M059J (cell line): ENCODE results near the gene BANF1. TPM values are rescaled to one million over a fixed set of nuclear protein-coding genes. Genes with fewer than 3 reads are reported as not detected.

Source experiments
- DNase-seq: peaks from one replicate; pipeline ENCODE4 v3.0.0-alpha.2; 2012; ENCODE audit warnings: low read depth
- total RNA-seq: library from RNA; depleted of rRNA; stranded (reverse); fragments of >200 nt; shearing (Covaris generic); gene quantifications from 2 replicates; pipeline ENCODE4 v1.2.3, GENCODE V29; 2014; rRNA removed

The BANF1 gene, protein sequence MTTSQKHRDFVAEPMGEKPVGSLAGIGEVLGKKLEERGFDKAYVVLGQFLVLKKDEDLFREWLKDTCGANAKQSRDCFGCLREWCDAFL
- 97.1 and 106 TPM in 2 replicates for total RNA-seq

DNA sequence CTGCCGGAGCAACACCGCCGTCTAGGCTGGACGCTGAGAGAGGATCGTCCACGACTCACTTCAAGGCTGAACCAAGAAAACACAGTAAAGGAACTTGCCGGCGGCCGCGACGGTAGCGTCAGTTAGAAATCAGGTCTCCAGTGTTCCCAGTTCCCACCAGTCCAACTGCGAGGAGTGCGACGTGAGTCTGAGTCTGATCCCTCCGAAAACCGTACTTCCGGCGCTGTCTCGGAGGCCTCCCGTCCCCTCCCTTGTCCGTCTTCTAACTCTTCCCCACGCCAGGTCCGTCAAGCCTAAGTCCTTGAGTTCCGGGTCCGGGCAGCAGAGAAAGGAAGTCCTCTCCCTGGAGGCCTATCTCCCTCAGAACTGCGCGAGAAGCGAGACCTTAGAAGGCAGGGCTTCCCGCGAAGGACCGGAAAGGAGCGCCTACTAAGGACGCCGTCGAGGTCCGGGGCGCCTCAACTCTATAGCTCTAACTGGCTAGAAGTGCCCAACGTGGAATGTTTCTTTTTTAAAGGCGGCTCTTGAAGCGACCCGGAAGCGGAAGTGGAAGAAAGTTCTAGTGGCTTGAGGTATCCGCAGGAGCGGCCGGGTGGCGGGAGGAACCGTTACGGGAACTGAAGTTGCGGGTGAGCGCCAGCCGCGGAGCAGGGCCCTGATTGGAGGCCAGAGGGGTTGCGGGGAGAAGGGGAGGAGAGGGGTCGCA is at the start of gene BANF1, which contains the start of gene EIF1AD:
Gene BANF1, plus strand, starts transcription at position 562 of the 706 bp plus-strand sequence. CDS start 748 bp downstream, outside the sequence.
Gene EIF1AD, minus strand, starts transcription at position 216 of the 706 bp plus-strand sequence. CDS start 1,768 bp downstream, outside the sequence.
- DNase-seq = peak; percentile 98

DNA sequence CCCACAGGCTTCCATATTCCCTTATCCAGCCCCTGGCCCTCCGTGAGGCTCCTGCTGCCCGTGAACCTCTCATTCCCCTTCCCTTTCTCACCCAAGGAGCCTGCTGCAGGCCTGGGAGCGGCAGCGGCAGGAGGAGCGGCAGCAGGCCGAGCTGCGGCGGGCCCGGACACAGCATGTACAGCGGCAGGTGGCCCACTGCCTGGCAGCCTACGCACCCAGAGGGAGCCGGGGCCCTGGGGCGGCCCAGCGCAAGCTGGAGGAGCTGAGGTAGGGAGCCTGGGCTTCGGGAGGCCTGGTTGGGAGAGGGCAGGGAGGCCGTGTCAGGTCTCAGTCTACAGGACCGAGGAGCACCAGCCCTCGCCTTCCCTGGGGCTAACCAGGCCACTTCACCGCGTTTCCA is 48.8 kb upstream of the BANF1 start:
- no peak for DNase-seq

DNA sequence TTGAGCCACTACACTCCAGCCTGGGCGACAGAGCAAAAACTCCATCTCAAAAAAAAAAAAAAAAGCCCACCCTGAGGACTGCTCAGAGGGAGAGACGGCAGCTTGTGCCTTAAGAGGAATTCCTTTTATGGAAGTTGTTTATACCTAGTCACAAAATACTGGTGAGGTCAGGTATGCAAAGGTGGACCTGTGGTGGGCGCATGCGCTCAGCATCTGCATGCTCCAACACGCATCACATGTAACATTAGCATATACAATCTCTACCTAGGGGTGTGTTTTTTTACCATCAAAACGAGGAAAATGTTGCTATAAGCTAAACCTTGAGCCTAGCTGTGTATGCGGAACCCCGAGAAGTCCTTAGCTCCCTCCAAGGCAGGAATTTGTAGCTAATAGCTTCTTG is 47.5 kb upstream of the BANF1 start:
- DNase-seq = no peak

DNA sequence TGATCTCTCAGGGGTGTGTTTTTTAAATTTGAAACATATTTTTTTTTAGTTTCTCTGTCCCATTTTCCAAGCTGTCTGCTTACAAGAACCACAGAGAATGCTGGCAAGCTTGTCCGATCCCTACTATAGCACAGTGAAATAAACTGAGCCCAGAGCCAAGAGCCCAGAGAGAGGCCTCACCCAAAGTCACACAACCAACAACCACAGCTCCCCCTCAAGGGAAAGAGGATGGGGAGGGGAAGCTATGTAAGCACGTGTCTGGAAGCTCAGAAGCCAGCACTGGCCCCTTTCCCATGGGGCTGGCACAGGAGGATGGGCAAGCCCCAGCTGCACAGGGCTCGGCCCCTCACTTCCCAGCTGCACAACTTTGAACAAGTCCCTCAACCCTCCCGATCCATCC is 44.0 kb upstream of the BANF1 start:
- DNase-seq = no peak

DNA sequence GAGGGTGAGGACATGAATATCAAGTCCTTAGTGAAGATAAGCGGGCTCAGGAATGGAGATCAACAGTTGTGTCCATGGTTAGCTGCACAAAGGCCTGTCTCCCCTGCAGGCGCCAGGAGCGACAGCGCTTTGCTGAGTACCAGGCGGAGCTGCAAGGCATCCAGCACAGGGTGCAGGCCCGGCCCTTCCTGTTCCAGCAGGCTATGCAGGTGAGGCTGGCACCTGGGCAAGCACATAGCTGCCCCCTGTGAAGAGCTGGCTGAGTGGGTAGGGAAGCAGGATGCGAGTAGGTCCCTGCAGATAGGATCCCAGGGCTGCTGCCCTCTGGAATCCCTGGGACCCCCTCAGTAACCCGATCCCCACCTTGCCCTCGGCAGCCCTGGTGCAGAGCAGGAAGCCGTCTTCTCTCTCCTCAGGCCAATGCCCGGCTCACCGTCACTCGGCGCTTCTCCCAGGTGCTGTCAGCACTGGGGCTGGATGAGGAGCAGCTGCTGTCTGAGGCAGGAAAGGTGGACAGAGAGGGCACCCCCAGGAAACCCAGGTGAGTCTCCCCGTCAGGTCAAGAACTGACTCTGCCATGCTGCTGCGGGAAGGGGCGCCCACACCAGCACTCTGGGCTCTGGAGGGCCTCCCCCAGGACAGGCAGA is 43.4 kb upstream of the BANF1 start:
- DNase-seq = no peak

DNA sequence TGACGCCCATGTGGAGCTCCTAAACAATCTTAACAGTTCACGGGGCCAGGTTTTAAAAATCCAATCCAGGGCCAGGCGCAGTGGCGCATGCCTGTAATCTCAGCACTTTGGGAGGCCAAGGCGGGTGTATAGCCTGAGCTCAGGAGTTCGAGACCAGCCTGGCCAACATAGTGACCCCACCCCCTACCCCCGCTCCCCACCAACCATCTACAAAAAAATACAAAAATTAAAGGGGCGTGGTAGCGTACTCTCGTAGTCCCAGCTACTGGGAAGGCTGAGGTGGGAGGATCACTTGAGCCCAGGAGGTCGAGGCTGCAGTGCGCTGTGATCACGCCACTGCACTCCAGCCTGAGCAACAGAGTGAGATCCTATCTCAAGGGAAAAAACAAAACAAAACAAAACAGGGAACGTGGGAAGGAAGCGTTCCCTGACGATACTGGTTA is 41.5 kb upstream of the BANF1 start:
- DNase-seq = no peak

DNA sequence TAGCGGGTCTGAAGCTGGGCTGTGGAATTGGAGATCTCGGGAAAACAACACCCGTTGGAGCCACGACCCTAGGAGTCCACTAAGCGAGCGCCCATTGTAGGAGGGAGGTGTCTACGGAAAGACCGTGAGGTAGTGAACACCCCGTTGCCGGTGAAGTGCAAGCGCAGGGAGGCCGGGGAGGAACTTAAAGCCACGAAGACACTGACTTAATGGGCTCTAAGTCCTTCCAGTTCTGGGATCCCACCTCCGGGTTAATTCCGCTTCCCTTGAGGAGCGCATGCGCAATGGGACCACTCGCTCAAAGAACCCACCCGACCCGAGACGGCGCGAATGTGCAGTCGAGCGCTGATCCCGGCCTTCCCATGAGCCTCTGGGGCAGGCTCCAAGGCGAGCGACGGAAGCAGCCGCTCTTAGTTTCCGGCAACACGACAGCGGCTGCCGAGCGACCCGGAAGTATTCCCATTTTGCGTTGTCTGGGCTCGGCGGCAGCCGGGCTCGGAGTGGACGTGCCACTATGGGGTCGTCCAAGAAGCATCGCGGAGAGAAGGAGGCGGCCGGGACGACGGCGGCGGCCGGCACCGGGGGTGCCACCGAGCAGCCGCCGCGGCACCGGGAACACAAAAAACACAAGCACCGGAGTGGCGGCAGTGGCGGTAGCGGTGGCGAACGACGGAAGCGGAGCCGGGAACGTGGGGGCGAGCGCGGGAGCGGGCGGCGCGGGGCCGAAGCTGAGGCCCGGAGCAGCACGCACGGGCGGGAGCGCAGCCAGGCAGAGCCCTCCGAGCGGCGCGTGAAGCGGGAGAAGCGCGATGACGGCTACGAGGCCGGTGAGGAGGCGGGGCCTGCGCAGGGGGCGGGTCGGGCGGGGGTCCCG is 40.8 kb upstream of the BANF1 start, which contains the start of gene SART1:
Gene SART1, plus strand, starts transcription at position 468 of the 874 bp plus-strand sequence. Its CDS starts 47 bp downstream, at position 515.
- peak; percentile 98 for DNase-seq

DNA sequence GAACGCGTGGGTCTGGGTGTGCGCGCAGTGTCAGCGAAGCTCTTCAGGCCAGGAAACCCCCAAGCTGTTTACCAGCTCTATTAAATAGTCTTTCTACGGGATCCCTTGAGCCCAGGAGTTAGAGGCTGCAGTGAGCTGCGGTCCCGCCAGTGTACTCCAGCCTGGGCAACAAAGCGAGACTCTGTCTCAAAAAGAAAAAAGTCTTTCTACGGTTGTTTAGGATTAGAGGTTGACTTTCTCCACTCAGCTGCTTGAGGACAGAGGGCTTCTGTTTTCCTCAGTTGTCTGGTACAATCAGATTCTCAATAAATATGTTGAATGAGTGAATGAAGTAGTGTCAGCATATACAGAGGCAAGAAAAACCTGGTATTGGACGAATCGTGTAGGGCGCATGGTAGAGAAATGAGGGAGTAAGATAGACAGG is 40.1 kb upstream of the BANF1 start:
- DNase-seq = no peak

DNA sequence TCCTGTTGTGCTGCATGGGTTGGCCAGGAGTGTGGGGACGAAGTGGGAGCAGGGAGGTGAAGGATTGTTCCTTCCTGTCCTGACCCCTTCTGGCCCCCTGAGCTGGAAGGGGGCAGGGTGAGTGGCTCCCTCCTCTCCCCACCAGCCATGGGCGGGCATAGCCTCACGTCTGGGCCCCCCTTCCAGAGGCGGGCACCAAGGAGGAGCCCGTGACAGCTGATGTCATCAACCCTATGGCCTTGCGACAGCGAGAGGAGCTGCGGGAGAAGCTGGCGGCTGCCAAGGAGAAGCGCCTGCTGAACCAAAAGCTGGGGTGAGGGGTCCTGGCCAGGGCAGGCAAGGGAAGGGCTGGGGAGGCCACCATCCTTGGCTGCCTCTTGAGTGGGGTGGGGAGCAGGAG is 37.4 kb upstream of the BANF1 start:
- DNase-seq = no peak

DNA sequence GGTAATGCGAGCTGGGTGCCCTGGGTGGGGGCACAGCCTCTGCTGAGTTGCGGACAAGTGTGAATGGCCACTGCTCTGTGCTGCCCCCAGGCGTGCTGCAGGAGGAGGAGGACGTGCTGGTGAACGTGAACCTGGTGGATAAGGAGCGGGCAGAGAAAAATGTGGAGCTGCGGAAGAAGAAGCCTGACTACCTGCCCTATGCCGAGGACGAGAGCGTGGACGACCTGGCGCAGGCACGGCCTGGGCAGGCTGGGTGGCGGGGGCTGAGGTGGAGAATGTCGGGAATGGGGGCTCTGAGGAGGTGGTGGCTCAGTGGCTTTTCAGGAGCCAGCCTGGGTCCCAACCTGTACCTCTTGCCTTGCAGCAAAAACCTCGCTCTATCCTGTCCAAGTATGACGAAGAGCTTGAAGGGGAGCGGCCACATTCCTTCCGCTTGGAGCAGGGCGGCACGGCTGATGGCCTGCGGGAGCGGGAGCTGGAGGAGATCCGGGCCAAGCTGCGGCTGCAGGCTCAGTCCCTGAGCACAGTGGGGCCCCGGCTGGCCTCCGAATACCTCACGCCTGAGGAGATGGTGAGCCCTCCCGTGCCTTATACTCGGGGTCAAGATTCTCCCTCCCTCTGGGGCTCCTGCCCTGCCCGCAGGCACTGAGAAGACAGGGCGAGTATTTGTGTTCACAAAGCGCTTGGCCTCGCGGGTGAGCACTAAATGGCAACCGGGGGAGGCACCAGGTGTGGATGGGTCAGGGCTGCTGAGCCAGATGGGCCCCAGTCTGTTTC is 36.1 kb upstream of the BANF1 start:
- DNase-seq = no peak

DNA sequence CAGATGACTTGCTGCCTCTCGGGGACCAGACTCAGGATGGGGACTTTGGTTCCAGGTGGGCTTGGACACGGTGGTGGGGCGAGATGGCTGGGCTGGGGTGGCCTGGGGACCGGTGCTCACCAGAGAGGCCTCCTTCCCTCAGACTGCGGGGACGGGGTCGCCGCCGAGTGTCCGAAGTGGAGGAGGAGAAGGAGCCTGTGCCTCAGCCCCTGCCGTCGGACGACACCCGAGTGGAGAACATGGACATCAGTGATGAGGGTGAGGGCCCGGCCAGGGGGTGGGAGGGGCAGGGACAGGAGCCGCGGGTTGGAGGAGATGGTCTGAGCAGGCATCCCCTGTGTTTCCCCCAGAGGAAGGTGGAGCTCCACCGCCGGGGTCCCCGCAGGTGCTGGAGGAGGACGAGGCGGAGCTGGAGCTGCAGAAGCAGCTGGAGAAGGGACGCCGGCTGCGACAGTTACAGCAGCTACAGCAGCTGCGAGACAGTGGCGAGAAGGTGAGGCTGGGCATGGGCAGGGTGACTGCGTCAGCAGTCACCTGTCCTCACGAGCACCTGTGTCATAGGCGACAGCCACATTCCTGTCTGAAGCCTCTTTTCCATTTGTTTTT is 34.9 kb upstream of the BANF1 start:
- DNase-seq = no peak

DNA sequence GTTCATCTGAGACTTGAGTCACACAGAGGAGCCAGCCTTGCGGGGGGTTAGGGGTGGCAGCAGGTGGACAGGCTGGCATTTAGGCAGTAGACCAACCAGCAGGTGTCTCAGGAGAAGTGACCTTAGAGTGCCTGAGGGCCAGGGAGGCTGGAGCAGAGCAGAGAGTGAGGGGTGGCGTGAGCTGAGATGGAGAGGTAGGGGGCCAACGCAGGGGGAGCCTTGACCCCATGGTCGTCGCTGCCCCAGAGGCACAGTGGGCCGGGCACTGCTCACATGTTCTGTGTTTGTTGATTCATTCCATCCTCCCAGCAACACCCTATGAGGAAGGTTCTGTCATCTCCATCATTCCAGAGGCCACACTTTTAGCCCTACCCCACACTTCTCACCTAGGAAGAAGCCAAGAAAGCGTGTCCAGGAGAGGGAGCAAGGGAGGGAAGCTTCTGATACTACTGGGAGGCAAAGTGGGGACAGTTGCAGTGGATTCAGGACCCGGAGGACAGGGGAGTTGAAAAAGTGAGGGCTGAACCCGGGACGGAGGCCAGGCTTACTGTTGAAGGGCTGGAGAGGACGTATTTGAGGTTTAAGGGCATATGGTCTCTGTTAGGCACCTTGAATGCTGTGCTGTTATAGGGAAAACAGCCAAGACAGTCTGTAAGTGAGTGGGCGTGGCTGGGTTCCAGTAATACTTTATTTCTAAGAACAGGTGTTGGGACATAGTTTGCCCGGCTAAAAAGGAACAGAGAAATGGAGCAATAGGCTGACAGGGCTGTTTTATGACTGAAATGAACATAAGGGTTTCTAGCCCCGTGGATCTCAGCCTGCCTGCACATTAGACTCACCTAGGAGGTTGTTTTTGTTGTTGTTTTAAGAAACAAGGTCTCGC is 33.5 kb upstream of the BANF1 start:
- no peak for DNase-seq

DNA sequence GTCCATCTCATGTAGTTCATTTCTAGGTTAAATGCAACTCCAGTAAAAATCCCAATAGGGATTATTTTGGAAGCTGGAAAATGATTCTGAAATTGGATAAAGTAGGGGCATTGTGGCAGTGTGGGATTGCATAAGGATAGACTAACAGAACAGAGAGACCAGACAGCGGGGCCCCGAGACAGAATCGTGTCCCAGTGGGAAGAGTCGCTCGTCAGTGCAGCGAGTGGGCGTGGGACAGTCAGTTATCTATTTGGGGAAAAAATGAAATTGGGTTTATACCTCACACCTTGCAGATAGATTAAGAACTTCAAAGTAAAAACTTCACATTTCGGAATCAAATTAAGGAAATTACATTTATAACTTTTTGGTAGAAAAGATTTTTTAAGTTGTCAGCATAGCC is 30.2 kb upstream of the BANF1 start:
- DNase-seq = no peak

DNA sequence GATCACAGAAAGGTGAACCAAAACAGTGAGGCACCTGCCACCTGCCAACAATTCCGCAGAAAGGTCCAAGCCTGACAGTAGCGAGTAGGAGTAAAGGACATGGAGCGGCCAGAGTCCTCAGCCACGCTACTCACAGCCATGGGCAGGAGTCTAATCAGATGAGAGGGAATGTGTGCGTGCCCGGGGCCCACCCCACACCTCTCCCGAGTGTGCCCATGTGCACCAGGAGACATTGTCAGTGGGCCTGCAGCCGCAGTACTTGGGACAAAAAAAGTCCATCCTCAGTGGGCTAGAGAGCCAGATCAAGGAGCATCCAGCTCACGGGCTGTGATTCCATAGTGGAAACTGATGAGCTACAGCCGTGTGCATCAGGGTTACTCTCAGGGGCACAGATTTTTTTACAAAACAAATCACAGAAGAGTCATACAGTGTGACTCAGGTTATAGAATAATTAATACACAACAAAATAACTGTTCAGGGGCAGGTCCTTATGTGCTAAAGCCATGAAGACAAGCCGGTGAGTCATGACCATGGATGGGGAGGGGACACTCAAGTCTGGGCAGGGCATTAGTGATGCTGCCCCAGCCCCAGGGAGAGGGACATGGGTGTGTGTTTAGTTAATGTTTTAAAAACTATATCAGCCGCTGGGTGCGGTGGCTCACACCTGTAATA is 28.7 kb upstream of the BANF1 start:
- DNase-seq = peak; percentile 63

DNA sequence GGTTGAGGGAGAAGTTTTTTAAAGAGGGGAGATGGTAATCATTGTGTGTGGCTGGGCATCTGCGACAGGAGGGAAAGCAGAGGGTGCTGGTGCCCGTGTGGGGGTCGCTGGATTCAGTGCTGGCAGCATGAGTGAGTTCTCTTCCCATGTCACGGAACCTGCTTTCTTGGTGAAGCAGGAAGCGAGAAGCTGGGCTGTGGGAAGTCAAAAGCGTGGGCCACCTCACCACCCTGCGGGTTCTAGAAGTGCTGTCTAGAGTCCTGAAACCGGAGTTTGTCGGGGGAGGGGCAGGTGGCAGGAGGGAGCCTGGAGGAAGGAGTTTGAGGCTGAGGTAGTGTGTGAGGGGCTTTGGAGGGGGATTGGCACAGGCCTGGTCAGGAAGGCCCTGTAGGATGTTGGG is 26.5 kb upstream of the BANF1 start:
- no peak for DNase-seq

DNA sequence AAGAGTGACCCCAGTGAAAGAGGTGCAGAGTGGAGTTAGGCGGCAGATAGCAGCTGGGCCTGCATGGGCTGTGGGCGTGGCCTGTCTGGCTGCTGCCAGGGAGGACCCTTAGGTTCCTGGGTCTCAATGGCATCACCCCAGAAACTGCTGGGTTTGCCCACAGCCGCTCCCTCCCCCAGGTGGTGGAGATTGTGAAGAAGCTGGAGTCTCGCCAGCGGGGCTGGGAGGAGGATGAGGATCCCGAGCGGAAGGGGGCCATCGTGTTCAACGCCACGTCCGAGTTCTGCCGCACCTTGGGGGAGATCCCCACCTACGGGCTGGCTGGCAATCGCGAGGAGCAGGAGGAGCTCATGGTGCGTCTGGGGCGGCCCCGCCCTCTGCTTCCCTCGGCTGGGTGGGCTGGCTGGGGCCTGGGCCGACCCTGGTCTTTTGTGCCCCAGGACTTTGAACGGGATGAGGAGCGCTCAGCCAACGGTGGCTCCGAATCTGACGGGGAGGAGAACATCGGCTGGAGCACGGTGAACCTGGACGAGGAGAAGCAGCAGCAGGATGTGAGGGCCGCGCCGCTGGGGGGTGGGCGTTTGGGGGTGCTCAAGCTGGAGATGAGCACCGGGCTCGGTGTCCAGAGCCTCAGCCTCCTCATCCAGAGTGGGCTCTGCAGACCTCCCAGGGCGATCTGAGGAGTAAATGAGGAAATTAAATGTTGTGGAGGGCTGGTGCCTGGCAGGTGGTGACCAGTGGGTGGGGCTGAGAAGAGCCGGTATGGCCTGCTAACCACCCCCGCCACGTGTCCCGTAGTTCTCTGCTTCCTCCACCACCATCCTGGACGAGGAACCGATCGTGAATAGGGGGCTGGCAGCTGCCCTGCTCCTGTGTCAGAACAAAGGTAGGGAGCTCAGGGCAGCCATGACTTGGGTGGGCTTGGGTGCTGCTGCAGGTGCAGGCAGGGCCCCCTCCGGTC is 25.8 kb upstream of the BANF1 start:
- DNase-seq = no peak

DNA sequence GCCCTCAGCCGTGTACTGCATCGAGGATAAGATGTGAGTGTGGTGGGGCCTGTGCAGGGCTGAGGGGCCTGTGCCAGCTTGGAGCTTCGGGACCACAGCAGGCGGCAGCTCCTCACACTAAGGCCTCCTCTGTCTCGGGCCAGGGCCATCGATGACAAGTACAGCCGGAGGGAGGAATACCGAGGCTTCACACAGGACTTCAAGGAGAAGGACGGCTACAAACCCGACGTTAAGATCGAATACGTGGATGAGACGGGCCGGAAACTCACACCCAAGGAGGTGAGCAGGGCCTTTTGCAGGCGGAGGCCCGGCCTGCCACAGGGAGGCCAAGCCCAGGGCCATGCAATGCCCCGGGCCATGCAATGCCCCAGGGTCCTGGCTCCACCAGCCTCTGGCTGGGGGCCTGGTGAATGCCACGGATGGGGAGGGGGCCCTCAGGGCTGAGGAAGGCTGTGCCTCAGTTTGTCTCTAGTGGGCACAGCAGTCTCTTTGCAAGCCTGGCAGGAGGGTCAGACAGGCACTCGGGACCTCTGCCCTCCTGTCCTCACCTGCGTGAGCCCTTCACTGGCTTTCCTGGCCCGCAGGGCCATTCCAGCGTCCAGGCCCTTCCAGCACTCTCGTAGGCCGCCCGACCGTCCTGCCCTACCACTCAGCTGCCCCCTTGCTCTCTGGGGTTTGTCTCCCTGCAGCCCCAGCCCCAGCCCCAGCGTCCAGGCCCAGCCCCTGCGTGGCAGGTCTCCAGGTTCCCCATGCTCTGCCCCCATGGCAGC is 24.5 kb upstream of the BANF1 start:
- no peak for DNase-seq
